SK-N-SH (cell line): ENCODE measurements around the gene NRTN.

ENCODE experiments used
- CTCF ChIP-seq: fragments of 200-600 bp; sonication (generic); IDR thresholded peaks from 2 replicates; pipeline ENCODE4 v1.6.1; 2017; ENCODE audit warnings: antibody characterized with exemption, mild to moderate bottlenecking, moderate library complexity
- POLR2AphosphoS5 ChIP-seq: IDR thresholded peaks from 2 replicates; pipeline ENCODE4 v1.6.1; 2012; ENCODE audit warnings: low read depth, low read length
- TEAD4 ChIP-seq: IDR thresholded peaks from 2 replicates; pipeline ENCODE4 v1.4.0; 2012; ENCODE audit warnings: mild to moderate bottlenecking, borderline replicate concordance; ENCODE audit not compliant: insufficient read depth
- USF2 ChIP-seq: fragments of 150-350 bp; IDR thresholded peaks from 2 replicates; pipeline ENCODE4 v1.6.1; 2017; ENCODE audit warnings: antibody characterized with exemption, low read length, low read depth, borderline replicate concordance

GRCh38 chr19:5788422-5788821 lies 16.4 kb upstream of the NRTN start:
- TF ChIP-seq POLR2AphosphoS5: no peak
- no peak for TF ChIP-seq USF2
- TF ChIP-seq CTCF: no peak
- no peak for TF ChIP-seq TEAD4
